Left renal cortex interstitium (tissue), 4 donors: ENCODE results near the gene MYDGF. TPM values are rescaled to one million over a fixed set of nuclear protein-coding genes. Genes with fewer than 3 reads are reported as not detected.
"Not testable (repeated sequence)": the region's sequence is repeated elsewhere in the genome, so short reads cannot be mapped to it uniquely, and the experiment has no call there.

Experiments
- DNase-seq, 4 donors: peaks; one replicate each; pipeline ENCODE4 v3.0.0-alpha.2; 2013; ENCODE audit warnings: low read depth in 4 of 4, low spot score in 2 of 4, missing footprints in 1 of 4
- polyA plus RNA-seq, 4 donors: library from polyadenylated mRNA; unstranded; fragments of 120-200 nt; gene quantifications; one replicate each; pipeline ENCODE4 v1.2.1, GENCODE V29; 2013; ENCODE audit not compliant: insufficient read length in 4 of 4

The MYDGF gene
- polyA plus RNA-seq, 4 donors = 71.6 to 103 (median 75.3) TPM

GRCh38 chr19:4701557-4701956 is 31.4 kb upstream of the MYDGF start:
- no peak for DNase-seq

- DNase-seq = no peak
Measured at GRCh38 chr19:4700693-4700970, 30.5 kb upstream of the MYDGF start.

- DNase-seq = no peak
Measured at GRCh38 chr19:4699826-4700692, 29.9 kb upstream of the MYDGF start.

GRCh38 chr19:4697304-4697703 is 27.2 kb upstream of the MYDGF start:
- no peak for DNase-seq

GRCh38 chr19:4695224-4695731 is 25.1 kb upstream of the MYDGF start:
- no peak for DNase-seq

- no peak for DNase-seq
Measured at GRCh38 chr19:4694211-4694987, 24.3 kb upstream of the MYDGF start.

GRCh38 chr19:4693471-4694121 is 23.5 kb upstream of the MYDGF start:
- DNase-seq = no peak

GRCh38 chr19:4693078-4693350 is 22.9 kb upstream of the MYDGF start:
- no peak for DNase-seq

GRCh38 chr19:4692251-4693077 is 22.3 kb upstream of the MYDGF start:
- DNase-seq = no peak

GRCh38 chr19:4691373-4691772 is 21.2 kb upstream of the MYDGF start:
- no peak for DNase-seq

GRCh38 chr19:4690361-4690760 is 20.2 kb upstream of the MYDGF start:
- no peak for DNase-seq

GRCh38 chr19:4689403-4689802 is 19.3 kb upstream of the MYDGF start:
- no peak for DNase-seq

GRCh38 chr19:4688587-4688986 is 18.4 kb upstream of the MYDGF start:
- DNase-seq = no peak

- DNase-seq = no peak
Measured at GRCh38 chr19:4687396-4687795, 17.3 kb upstream of the MYDGF start.

GRCh38 chr19:4686700-4687099 is 16.6 kb upstream of the MYDGF start:
- DNase-seq = no peak

GRCh38 chr19:4684312-4685095 is 14.4 kb upstream of the MYDGF start:
- DNase-seq = no peak

GRCh38 chr19:4682417-4683200 is 12.5 kb upstream of the MYDGF start:
- DNase-seq = no peak

GRCh38 chr19:4680021-4680420 is 9.9 kb upstream of the MYDGF start:
- DNase-seq = not testable (repeated sequence)
